Retinal pigment epithelial cell (primary cell): Measurements from ENCODE around the gene AOPEP.

ENCODE experiments used
- DNase-seq: peaks from one replicate; pipeline ENCODE4 v3.0.0-alpha.2; 2010; ENCODE audit warnings: low read depth
- H3K4me3 ChIP-seq: 2 replicates; pipeline ENCODE4 v1.5.1; 2011; ENCODE audit warnings: mild to moderate bottlenecking, low read length, control low read depth, moderate library complexity
- TF ChIP-seq, protein P1 (sequence below): conservative IDR thresholded peaks from 2 replicates; pipeline ENCODE4 v1.5.1; 2011; ENCODE audit warnings: low read depth, low read length, control low read depth, inconsistent platforms

AOPEP gene

DNA sequence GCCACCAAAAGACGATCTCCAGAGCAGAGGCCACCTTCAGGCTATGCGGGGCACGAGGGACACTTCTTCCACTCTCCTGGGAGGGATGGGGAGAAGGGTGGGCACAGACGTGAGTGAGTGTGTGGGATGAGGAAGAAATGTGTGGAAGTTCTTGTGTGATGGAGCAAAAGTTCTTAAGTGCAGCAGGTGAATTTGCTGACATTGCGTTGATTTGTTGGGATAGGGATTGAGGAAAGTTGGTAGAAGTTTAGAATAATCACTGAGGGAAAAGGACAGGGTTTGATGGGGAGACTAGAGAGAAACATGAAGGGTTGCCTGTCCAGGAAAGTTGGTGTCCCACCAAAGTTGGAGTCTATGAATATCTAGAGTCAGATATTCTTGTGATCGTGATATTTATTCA, 2.2 kb downstream of the AOPEP start:
- DNase-seq: no peak
- no peak overlapping the region for H3K4me3 ChIP-seq
- TF ChIP-seq, protein P1, sequence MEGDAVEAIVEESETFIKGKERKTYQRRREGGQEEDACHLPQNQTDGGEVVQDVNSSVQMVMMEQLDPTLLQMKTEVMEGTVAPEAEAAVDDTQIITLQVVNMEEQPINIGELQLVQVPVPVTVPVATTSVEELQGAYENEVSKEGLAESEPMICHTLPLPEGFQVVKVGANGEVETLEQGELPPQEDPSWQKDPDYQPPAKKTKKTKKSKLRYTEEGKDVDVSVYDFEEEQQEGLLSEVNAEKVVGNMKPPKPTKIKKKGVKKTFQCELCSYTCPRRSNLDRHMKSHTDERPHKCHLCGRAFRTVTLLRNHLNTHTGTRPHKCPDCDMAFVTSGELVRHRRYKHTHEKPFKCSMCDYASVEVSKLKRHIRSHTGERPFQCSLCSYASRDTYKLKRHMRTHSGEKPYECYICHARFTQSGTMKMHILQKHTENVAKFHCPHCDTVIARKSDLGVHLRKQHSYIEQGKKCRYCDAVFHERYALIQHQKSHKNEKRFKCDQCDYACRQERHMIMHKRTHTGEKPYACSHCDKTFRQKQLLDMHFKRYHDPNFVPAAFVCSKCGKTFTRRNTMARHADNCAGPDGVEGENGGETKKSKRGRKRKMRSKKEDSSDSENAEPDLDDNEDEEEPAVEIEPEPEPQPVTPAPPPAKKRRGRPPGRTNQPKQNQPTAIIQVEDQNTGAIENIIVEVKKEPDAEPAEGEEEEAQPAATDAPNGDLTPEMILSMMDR: no peak

DNA sequence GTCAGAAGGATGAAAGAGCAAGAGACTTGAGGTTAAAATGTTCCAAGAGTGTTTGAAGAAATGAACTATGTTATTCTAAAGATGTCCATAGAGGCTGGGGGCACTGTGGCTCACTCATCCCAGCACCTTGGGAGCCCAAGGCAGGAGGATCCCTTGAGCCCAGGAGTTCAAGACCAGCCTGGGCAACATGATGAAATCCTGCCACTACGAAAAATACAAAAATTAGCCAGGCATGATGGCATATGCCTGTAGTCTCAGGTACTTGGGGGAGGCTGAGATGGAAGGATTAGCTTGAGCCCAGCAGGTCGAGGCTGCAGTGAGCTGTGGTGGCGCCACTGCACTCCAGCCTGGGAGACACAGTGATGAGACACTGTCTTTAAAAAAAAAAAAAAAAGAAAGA, 2.7 kb downstream of the AOPEP start:
- DNase-seq: no peak
- no peak overlapping the region for H3K4me3 ChIP-seq
- TF ChIP-seq, protein P1: no peak

DNA sequence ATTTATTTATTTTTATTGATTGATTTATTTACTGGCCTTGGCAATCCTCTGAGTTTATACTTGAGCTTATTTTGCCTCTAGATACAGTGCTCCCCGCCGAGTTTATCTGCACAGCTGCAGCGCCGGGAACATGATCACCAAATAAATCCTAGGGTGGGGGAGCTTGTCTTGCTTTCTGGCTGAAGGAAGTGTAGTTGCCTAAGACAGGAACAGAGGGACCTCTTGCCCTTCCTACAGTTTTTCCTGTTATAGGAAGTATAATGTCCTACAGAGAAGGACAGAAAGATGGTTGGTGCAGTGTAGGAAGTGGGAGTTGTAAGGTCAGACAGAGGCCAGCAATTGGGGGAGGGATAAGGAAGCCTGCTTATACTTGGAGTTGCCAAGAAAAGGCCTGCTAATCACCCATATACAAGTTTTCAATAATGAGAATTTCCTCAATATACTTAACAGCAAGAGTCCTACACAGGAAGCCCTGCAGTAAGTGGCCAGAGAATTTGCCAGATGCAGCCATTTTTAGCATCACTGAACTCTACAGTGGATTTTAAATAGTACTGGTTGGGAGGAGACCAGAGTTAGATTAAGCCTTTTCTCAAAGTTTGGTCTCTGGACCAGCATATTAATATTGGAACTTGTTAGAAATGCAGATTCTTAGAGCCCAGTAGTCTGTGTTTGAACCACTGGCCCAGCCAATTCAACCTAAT, 7.7 kb downstream of the AOPEP start:
- no peak for DNase-seq

DNA sequence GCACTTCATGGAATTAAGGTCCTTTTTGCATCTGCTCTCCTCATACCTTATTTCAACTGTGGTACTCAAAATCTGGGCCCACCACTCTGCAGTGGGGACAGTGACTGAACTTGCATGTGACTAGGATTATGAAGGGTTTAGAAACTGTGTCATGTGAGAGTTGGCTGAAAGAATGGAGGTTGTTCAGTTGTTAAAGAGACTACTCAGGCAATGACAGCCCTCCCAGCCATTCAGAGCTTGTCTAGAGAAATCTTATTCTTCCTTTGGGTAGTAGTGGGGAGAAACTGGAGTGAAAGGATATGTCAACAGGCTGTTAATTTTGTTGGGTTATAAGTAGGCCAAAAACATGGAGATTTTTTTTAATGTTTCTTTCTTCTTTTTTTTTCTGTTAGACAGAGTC, 10.3 kb downstream of the AOPEP start:
- no peak overlapping the region for H3K4me3 ChIP-seq
- TF ChIP-seq, protein P1: no peak
- no peak for DNase-seq

More for the DNA sequence above, 7.7 kb downstream of the AOPEP start:
- H3K4me3 ChIP-seq: no peak overlapping the region
- TF ChIP-seq, protein P1: no peak

DNA sequence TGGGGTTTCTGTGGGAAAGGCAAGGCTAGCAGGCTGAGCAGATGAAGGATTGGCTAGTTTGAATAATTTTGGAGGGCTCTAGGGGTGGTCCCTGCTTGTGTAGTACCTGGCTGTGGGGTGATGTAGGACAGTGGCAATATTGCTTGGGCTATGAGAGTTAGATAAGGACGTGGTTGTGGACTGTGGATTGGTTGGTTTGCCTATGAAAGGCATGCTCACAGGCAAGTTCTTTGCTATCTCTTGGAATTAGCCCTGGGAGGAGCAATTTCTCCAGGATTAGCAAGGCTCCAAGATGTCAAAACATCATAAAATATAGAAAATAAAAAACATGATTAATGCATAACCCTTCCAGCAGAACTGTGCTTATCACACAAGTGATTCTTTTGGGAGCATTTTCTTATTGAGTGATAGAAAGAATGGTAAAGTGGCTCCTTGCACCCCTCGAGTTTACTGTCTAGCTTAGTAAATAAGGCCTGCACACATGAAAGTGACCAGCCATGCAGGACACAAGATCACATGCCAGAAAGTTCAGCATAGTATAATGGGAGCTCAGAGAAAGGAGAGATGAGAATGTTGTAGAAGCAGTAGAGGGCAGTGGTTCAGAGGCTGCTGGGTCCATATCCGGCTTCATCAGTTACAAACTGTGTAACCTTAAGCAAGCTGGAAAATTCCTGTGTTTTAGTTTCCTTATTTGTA, 13.8 kb downstream of the AOPEP start:
- DNase-seq: no peak
- TF ChIP-seq, protein P1: no peak
- H3K4me3 ChIP-seq: no peak overlapping the region

DNA sequence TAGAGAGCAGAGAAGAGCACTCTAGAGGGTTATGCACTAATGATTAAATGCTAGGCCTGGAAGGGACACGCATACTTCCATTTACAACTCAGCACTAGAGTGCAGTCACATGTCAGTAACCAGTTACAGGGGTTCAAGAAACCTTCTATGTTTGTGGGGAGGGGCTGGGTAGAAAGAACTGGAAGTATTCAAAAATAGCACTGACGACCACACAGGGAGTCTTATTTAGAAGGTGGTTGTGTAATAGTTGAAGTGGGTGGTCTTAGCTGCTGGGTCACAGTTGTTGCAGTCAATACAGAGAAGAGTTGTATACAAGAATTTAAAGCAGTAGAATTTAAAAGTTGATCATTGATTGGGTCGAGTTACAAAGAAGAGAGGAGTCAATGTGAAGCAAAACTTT, 15.4 kb downstream of the AOPEP start:
- no peak for DNase-seq
- H3K4me3 ChIP-seq: no peak overlapping the region
- TF ChIP-seq, protein P1: no peak
